OCI-LY7 (cell line): Measurements from ENCODE around the gene TPPP3. TPM values are rescaled to one million over a fixed set of nuclear protein-coding genes. Genes with fewer than 3 reads are reported as not detected.

Source experiments
- BruUV-seq: library from RNA; stranded (reverse); fragments of 400-500 nt; replicated peaks from 2 replicates; lab custom pipeline; 2021; lab: Mats Ljungman, UMichigan
- CTCF ChIA-PET: fragments of 300-600 bp; sonication (Branson Sonifier 250); formaldehyde crosslinking; loops from one replicate; lab custom pipeline; 2022; ENCODE audit warnings: antibody characterized with exemption; ENCODE audit not compliant: unreplicated experiment; lab: Charles Lee
- POLR2A ChIA-PET: fragments of 300-600 bp; sonication (Branson Sonifier 250); formaldehyde crosslinking; loops from one replicate; lab custom pipeline; 2022; ENCODE audit warnings: antibody characterized with exemption; lab: Charles Lee
- DNase-seq: peaks from one replicate; pipeline ENCODE4 v3.0.0-alpha.2; 2015; ENCODE audit warnings: low spot score
- H2AFZ ChIP-seq: fragments of 200-600 bp; sonication (generic), shearing (Covaris generic); 2 replicates; pipeline ENCODE4 v1.6.1; 2014; ENCODE audit warnings: mild to moderate bottlenecking, antibody characterized with exemption, low read length, moderate library complexity
- H3K27ac ChIP-seq: fragments of 200-600 bp; sonication (generic); 2 replicates; pipeline ENCODE4 v1.5.1; 2014; ENCODE audit warnings: mixed run types, low read depth, mild to moderate bottlenecking, moderate library complexity, low read length, inconsistent platforms; ENCODE audit not compliant: poor library complexity, severe bottlenecking
- H3K36me3 ChIP-seq: fragments of 200-600 bp; sonication (generic); 2 replicates; pipeline ENCODE4 v1.6.1; 2014; ENCODE audit warnings: mild to moderate bottlenecking, antibody characterized with exemption, low read length, moderate library complexity, mixed read lengths; ENCODE audit not compliant: insufficient read depth
- H3K4me1 ChIP-seq: fragments of 200-600 bp; sonication (generic); 2 replicates; pipeline ENCODE4 v1.5.1; 2014; ENCODE audit warnings: mild to moderate bottlenecking, low read length; ENCODE audit not compliant: insufficient read depth, poor library complexity, severe bottlenecking
- H3K4me2 ChIP-seq: fragments of 200-600 bp; sonication (generic); 2 replicates; pipeline ENCODE4 v1.6.1; 2014; ENCODE audit warnings: mild to moderate bottlenecking, low read length
- H3K4me3 ChIP-seq: fragments of 200-600 bp; sonication (generic); 2 replicates; pipeline ENCODE4 v1.5.1; 2014; ENCODE audit warnings: mild to moderate bottlenecking, low read depth, low read length; ENCODE audit not compliant: poor library complexity, severe bottlenecking
- H3K79me2 ChIP-seq: fragments of 200-600 bp; sonication (generic); 2 replicates; pipeline ENCODE4 v1.6.1; 2016; ENCODE audit warnings: low read depth, mild to moderate bottlenecking, low read length, moderate library complexity, mixed read lengths; ENCODE audit not compliant: insufficient read depth
- H3K9me2 ChIP-seq: fragments of 200-600 bp; sonication (generic); 2 replicates; pipeline ENCODE4 v1.6.1; 2016; ENCODE audit warnings: mild to moderate bottlenecking, low read length, mixed read lengths; ENCODE audit not compliant: insufficient read depth
- H3K9me3 ChIP-seq: fragments of 200-600 bp; sonication (generic); 2 replicates; pipeline ENCODE4 v1.6.1; 2014; ENCODE audit warnings: mild to moderate bottlenecking, mixed run types, low read length, mixed read lengths
- H4K20me1 ChIP-seq: fragments of 200-600 bp; sonication (generic); 2 replicates; pipeline ENCODE4 v1.6.1; 2014; ENCODE audit warnings: mild to moderate bottlenecking, antibody characterized with exemption, low read length, moderate library complexity, mixed read lengths; ENCODE audit not compliant: insufficient read depth
- EZH2phosphoT487 ChIP-seq: fragments of 200-600 bp; sonication (generic); IDR thresholded peaks from 2 replicates; pipeline ENCODE4 v1.6.1; 2018; ENCODE audit warnings: low read depth, borderline replicate concordance, mild to moderate bottlenecking, mixed run types, antibody characterized with exemption, low read length, moderate library complexity, mixed read lengths
- intact Hi-C: fragments of 100-400 bp; cut with micrococcal nuclease; formaldehyde crosslinking; loops from one replicate; pipeline ENCODE4 v1.10.0; 2022; ENCODE audit not compliant: unreplicated experiment
- total RNA-seq, 2 experiments: library from RNA; depleted of rRNA in 1 of 2; stranded (reverse); fragments of >200 nt in 1 of 2; shearing (Covaris generic) in 1 of 2; gene quantifications; 2 replicates each; pipeline ENCODE4 v1.2.3, GENCODE V29; 2014 to 2022
- TF ChIP-seq, protein P1 (sequence below): fragments of 200-600 bp; sonication (generic); conservative IDR thresholded peaks from 2 replicates; pipeline ENCODE4 v1.5.1; 2014; ENCODE audit warnings: mild to moderate bottlenecking, antibody characterized with exemption, low read length, moderate library complexity, mixed read lengths

TPPP3 gene
- total RNA-seq, 2 experiments from 2014 or later, result not detected

DNA sequence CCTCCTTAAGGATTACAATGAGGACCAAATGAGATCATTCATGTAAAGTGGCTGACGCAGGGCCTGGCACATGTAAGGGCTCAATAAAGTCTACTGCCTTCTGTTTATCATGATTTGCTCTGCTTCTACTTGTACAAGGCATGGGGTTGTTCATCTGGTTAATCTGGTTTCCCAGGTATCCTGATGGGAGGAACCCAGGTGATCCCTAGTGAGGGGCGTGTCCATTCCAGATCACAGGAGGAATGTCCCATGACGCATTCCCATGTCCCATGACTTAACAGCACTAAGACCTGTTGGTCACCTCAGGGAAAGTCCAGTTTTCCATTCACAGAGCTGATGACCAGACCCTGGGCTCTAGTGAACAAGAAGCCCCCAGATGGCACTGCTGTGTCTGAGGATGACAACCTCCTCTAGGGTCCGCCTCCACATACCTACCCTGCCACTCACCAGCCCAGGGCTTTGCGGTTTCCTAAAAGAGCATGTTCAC, 11.5 kb upstream of the TPPP3 start:
- TF ChIP-seq, protein P1, sequence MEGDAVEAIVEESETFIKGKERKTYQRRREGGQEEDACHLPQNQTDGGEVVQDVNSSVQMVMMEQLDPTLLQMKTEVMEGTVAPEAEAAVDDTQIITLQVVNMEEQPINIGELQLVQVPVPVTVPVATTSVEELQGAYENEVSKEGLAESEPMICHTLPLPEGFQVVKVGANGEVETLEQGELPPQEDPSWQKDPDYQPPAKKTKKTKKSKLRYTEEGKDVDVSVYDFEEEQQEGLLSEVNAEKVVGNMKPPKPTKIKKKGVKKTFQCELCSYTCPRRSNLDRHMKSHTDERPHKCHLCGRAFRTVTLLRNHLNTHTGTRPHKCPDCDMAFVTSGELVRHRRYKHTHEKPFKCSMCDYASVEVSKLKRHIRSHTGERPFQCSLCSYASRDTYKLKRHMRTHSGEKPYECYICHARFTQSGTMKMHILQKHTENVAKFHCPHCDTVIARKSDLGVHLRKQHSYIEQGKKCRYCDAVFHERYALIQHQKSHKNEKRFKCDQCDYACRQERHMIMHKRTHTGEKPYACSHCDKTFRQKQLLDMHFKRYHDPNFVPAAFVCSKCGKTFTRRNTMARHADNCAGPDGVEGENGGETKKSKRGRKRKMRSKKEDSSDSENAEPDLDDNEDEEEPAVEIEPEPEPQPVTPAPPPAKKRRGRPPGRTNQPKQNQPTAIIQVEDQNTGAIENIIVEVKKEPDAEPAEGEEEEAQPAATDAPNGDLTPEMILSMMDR, result no peak
- no peak for TF ChIP-seq EZH2phosphoT487
- no peaks in the 10 kb centered on the region for H3K36me3 ChIP-seq
- H2AFZ ChIP-seq, result no peak overlapping the region
- no peaks in the 10 kb centered on the region for H3K9me2 ChIP-seq
- H4K20me1 ChIP-seq, result no peaks in the 10 kb centered on the region
- no peak overlapping the region for H3K4me2 ChIP-seq
- no TSS peak for BruUV-seq
- POLR2A ChIA-PET, result interaction anchor here (0.6 kb wide), 1 partner anchor 292 kb away, joined by 6 read pairs; no protein-coding TSS in a partner anchor
- H3K9me3 ChIP-seq, result no peaks in the 10 kb centered on the region
- no peaks in the 10 kb centered on the region for H3K79me2 ChIP-seq
- H3K4me1 ChIP-seq, result no peaks in the 10 kb centered on the region
- CTCF ChIA-PET, result no interaction called here
- intact Hi-C loops, result no loop called here
- no peak overlapping the region for H3K4me3 ChIP-seq
- no peak overlapping the region for H3K27ac ChIP-seq
- no peak for DNase-seq

DNA sequence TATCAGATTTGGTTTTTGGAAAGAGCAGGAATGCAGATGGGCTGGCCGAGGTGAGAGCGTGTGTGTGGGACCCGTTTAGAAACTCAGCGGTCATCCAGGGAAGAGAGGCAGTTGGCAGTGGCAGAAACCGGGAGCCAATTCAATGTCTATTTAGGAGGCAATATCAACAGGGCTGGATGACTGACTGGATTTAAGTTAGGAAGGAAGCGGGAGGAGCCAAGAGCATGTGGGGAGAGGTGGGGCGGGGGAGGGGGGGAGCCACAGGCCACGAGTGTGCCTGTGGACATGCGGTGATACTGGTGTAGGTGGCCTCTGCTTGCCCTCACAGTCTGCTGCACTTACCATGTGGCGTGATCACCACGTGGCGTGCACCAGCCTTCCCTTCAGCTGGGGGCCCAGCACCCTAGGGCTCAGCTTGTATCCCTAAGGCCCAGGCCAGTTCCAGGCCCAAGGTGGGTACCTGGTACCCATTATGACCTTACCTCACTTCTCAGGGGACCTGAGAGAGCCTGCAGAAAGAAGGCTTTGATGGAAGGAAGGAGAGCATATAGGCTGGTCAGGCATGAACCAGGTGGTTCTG, 10.8 kb upstream of the TPPP3 start:
- ChIA-PET POLR2A (no interaction called here), CTCF (no interaction called here)
- intact Hi-C loops, result no loop called here
- Histone ChIP-seq H3K4me1 (no peaks in the 10 kb centered on the region), H3K9me3 (no peaks in the 10 kb centered on the region), H4K20me1 (no peaks in the 10 kb centered on the region), H3K79me2 (no peaks in the 10 kb centered on the region), H3K27ac (no peak overlapping the region), H3K4me3 (no peak overlapping the region), H2AFZ (no peak overlapping the region), H3K9me2 (no peaks in the 10 kb centered on the region), H3K4me2 (no peak overlapping the region), H3K36me3 (no peaks in the 10 kb centered on the region)
- TF ChIP-seq EZH2phosphoT487, result no peak
- TF ChIP-seq, protein P1, result no peak
- no TSS peak for BruUV-seq
- DNase-seq, result no peak

DNA sequence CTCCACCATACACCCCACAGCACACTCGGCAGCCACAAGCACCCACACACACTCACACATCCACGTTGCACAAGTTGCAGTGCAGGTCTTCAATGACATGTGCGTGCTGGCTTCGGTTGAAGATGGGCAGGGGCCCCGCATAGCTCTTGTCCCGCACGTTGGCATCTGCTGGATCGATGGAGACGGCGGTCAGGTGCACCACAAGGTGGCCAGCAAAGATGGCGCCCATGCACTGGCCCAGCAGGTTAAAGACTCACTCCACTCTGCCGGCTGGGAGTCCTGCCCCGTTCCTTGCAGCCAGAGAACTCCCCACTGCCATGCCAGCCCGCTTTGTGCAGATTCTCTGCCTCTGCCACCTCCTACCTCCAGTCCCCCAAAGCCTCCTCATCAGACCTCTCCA, 7.6 kb upstream of the TPPP3 start:
- TF ChIP-seq EZH2phosphoT487, result no peak
- TF ChIP-seq, protein P1, result no peak
- no peaks in the 10 kb centered on the region for H3K9me2 ChIP-seq
- no peak overlapping the region for H2AFZ ChIP-seq
- H4K20me1 ChIP-seq, result no peaks in the 10 kb centered on the region
- no peak overlapping the region for H3K27ac ChIP-seq
- no peaks in the 10 kb centered on the region for H3K4me1 ChIP-seq
- no peaks in the 10 kb centered on the region for H3K9me3 ChIP-seq
- no peaks in the 10 kb centered on the region for H3K79me2 ChIP-seq
- intact Hi-C loops, result no loop called here
- ChIA-PET POLR2A (no interaction called here), CTCF (no interaction called here)
- no TSS peak for BruUV-seq
- H3K4me2 ChIP-seq, result no peak overlapping the region
- no peak overlapping the region for H3K4me3 ChIP-seq
- no peak for DNase-seq
- no peaks in the 10 kb centered on the region for H3K36me3 ChIP-seq
